GM12878 (cell line): ENCODE results near the gene LINC00632. TPM values are rescaled to one million over a fixed set of nuclear protein-coding genes. Genes with fewer than 3 reads are reported as not detected.

Experiments used
- ATAC-seq: fragments of 200-7000 bp; cut with Tn5 transposase; 3 replicates; pipeline ENCODE4 v1.9.1; 2020; ENCODE audit warnings: mild to moderate bottlenecking, moderate library complexity
- BruUV-seq: library from RNA; stranded (reverse); fragments of 400-500 nt; replicated peaks from 2 replicates; lab custom pipeline; 2021; lab: Mats Ljungman, UMichigan
- CTCF ChIA-PET: fragments of 300-600 bp; sonication (Branson Sonifier 250); formaldehyde crosslinking; extraction: SDS; loops from one replicate; lab custom pipeline; 2021; ENCODE audit warnings: inconsistent platforms; lab: Yijun Ruan, JAX
- POLR2A ChIA-PET: fragments of 350-600 bp; formaldehyde crosslinking; extraction: SDS; loops from one replicate; lab custom pipeline; 2021; ENCODE audit warnings: inconsistent platforms; lab: Charles Lee
- RAD21 ChIA-PET: fragments of 300-600 bp; sonication (Branson Sonifier 250); formaldehyde crosslinking; loops from one replicate; lab custom pipeline; 2023; ENCODE audit warnings: antibody characterized with exemption; ENCODE audit not compliant: unreplicated experiment; lab: Charles Lee
- SMC1A ChIA-PET: fragments of 300-600 bp; sonication (Branson Sonifier 250); formaldehyde crosslinking; loops from one replicate; lab custom pipeline; 2023; ENCODE audit not compliant: unreplicated experiment, uncharacterized antibody; lab: Charles Lee
- DNase-seq: peaks from one replicate; pipeline ENCODE4 v3.0.0-alpha.2; 2011; ENCODE audit warnings: low read depth, low spot score
- FAIRE-seq: peaks from 3 replicates; lab custom pipeline; 2011; peaks lifted over from hg19 to GRCh38; lab: Jason Lieb, UNC
- H2AFZ ChIP-seq: 2 replicates; pipeline ENCODE4 v1.6.0; 2011; ENCODE audit warnings: low read depth, low read length, control low read depth; ENCODE audit not compliant: control insufficient read depth
- H3K27ac ChIP-seq: 2 replicates; pipeline ENCODE4 v1.5.1; 2011; ENCODE audit warnings: control low read depth; ENCODE audit not compliant: control insufficient read depth, insufficient read depth
- H3K27me3 ChIP-seq, 2 experiments: replicated peaks in 1 of 2; 2 replicates each; pipeline versions ENCODE4 v1.6.0 to v1.6.1; 2011; ENCODE audit warnings: low read length in 1 of 2; ENCODE audit not compliant: control insufficient read depth in 2 of 2, insufficient read depth in 2 of 2
- H3K36me3 ChIP-seq, 2 experiments: 2 replicates each; pipeline ENCODE4 v1.5.1; 2011; ENCODE audit warnings: low read length in 1 of 2; ENCODE audit not compliant: control insufficient read depth in 2 of 2, insufficient read depth in 2 of 2
- H3K4me1 ChIP-seq: 2 replicates; pipeline ENCODE4 v1.6.1; 2011; ENCODE audit warnings: mild to moderate bottlenecking, low read length, moderate library complexity, mixed read lengths; ENCODE audit not compliant: control insufficient read depth, insufficient read depth
- H3K4me2 ChIP-seq: 2 replicates; pipeline ENCODE4 v1.6.0; 2011; ENCODE audit warnings: control low read depth; ENCODE audit not compliant: control insufficient read depth, insufficient read depth
- H3K4me3 ChIP-seq: fragments of 200-600 bp; sonication (generic); 2 replicates; pipeline ENCODE4 v1.5.1; 2016
- H3K79me2 ChIP-seq: 2 replicates; pipeline ENCODE4 v1.6.0; 2011; ENCODE audit warnings: low read length; ENCODE audit not compliant: control insufficient read depth, insufficient read depth
- H3K9ac ChIP-seq: 2 replicates; pipeline ENCODE4 v1.8.0; 2011; ENCODE audit warnings: low read length, control low read depth, mixed read lengths; ENCODE audit not compliant: control insufficient read depth, insufficient read depth
- H3K9me3 ChIP-seq: replicated peaks from 3 replicates; pipeline ENCODE4 v1.5.1; 2011; ENCODE audit warnings: mild to moderate bottlenecking, low read length; ENCODE audit not compliant: control insufficient read depth, insufficient read depth
- H4K20me1 ChIP-seq: 2 replicates; pipeline ENCODE4 v1.6.0; 2011; ENCODE audit not compliant: control insufficient read depth, insufficient read depth
- CTCF ChIP-seq, 3 experiments: IDR thresholded peaks in 2 of 3; conservative IDR thresholded peaks in 1 of 3; 2 replicates each; pipeline ENCODE4 v1.5.1; 2011; ENCODE audit warnings: low read depth in 3 of 3, low read length in 3 of 3, mild to moderate bottlenecking in 3 of 3, control low read depth in 2 of 3, moderate library complexity in 2 of 3, inconsistent platforms in 1 of 3, mixed read lengths in 1 of 3; ENCODE audit not compliant: control insufficient read depth in 2 of 3, insufficient read depth in 1 of 3; ENCODE audit errors: extremely low read depth in 1 of 3
- MLLT1 ChIP-seq: fragments of 450-650 bp; IDR thresholded peaks from 2 replicates; pipeline ENCODE4 v1.6.1; 2016; ENCODE audit warnings: mild to moderate bottlenecking
- PML ChIP-seq: IDR thresholded peaks from 2 replicates; pipeline ENCODE4 v1.6.1; 2012; ENCODE audit warnings: low read length, inconsistent platforms
- RAD21 ChIP-seq: IDR thresholded peaks from 2 replicates; pipeline ENCODE4 v1.6.1; 2011; ENCODE audit warnings: mild to moderate bottlenecking, low read depth, low read length, moderate library complexity; ENCODE audit not compliant: insufficient read depth
- RCOR1 ChIP-seq: conservative IDR thresholded peaks from 2 replicates; pipeline ENCODE4 v1.6.1; 2012; ENCODE audit warnings: low read depth, low read length, improper control_type of control experiment
- SMC3 ChIP-seq: IDR thresholded peaks from 2 replicates; pipeline ENCODE4 v1.6.1; 2011; ENCODE audit warnings: low read length, improper control_type of control experiment, borderline replicate concordance
- ZNF687 ChIP-seq: fragments of 450-650 bp; IDR thresholded peaks from 2 replicates; pipeline ENCODE4 v1.6.1; 2017; ENCODE audit warnings: mild to moderate bottlenecking, moderate library complexity
- WGBS: methylation state at CpG from one replicate; pipeline ENCODE4 v1.1.6; 2016; ENCODE audit warnings: low lambda C conversion rate; ENCODE audit not compliant: insufficient replicate concordance, insufficient coverage; ENCODE audit errors: missing lambda C conversion rate; 5-methylcytosine and 5-hydroxymethylcytosine counted together
- in situ Hi-C: fragments of 300-500 bp; cut with MboI; formaldehyde crosslinking; loops from 9 replicates; pipeline ENCODE4 v1.14.3; 2018; ENCODE audit warnings: mixed read lengths
- intact Hi-C: fragments of 100-400 bp; cut with micrococcal nuclease; formaldehyde crosslinking; loops from one replicate; pipeline ENCODE4 v1.14.2; 2022; ENCODE audit not compliant: unreplicated experiment
- polyA plus RNA-seq, 11 experiments: library from polyadenylated mRNA; depleted of rRNA in 4 of 11; unstranded in 6 of 11; stranded (reverse) in 5 of 11; fragments of >200 nt; fragmentation: Nextera tagmentation in 4 of 11; fragmentation: Illumina TruSeq in 1 of 11; extraction: Ambion mirVana in 4 of 11; extraction: Trizol in 1 of 11; gene quantifications; 1 replicate in 1 of 11; 2 replicates in 10 of 11; pipeline versions ENCODE4 v1.2.1 to v1.2.3, GENCODE V29; 2011 to 2016; ENCODE audit warnings: inconsistent platforms in 2 of 11, missing spikeins in 2 of 11, low read depth in 1 of 11
- total RNA-seq, 4 experiments: library from RNA; depleted of rRNA in 3 of 4; stranded (reverse); fragments of >200 nt in 3 of 4; fragmentation: Illumina TruSeq in 1 of 4; extraction: Trizol in 1 of 4; gene quantifications; 2 replicates each; pipeline versions ENCODE4 v1.2.1 to v1.2.3, GENCODE V29; 2013 to 2021

Gene LINC00632
- total and polyA plus RNA-seq, 10 of the 15 experiments (the other 5 are each of a cell fraction or from before 2014, with no cell fraction given) = 0.26 to 0.50 TPM; not detected in 8

- TF ChIP-seq MLLT1 = no peak
- no peak for TF ChIP-seq ZNF687
- TF ChIP-seq PML = no peak
These were observed 55.7 kb downstream of the LINC00632 start (continued) for GRCh38 chrX:140765043-140765784.

GRCh38 chrX:140766024-140766611, 56.6 kb downstream of the LINC00632 start:
- ChIA-PET RAD21 (interaction anchor here (2.4 kb wide), 1 partner anchor 513 kb away, joined by 8 read pairs; no protein-coding TSS in a partner anchor), SMC1A (interaction anchor here (0.8 to 3.2 kb wide), 8 partner anchors 10 to 1841 kb away, joined by 3 to 13 read pairs (median 4); no protein-coding TSS in a partner anchor), POLR2A (no interaction called here), CTCF (interaction anchor here (0.9 to 4.4 kb wide), 15 partner anchors 10 to 515 kb away, joined by 3 to 45 read pairs (median 5); no protein-coding TSS in a partner anchor)
- 0% methylated on average over 8 of the region's 8 CpGs for WGBS
- peak; percentile 63 for ATAC-seq
- no peak for DNase-seq
- in situ Hi-C loops (no loop called here), intact Hi-C loops (loop anchor here (2.0 kb wide), 1 partner anchor 513 kb away; no protein-coding TSS in a partner anchor)
- H3K9ac ChIP-seq = no peak overlapping the region
- no peaks in the 10 kb centered on the region for H3K36me3 ChIP-seq
- H4K20me1 ChIP-seq = no peaks in the 10 kb centered on the region
- BruUV-seq = no TSS peak
- H3K27ac ChIP-seq = no peak overlapping the region
- peak; percentile 49; the same call in 1 of the 2 replicates for TF ChIP-seq SMC3
- no peak for TF ChIP-seq RCOR1
- peak; percentile 77 to 86 (median 84) for TF ChIP-seq CTCF (IDR thresholded peaks at IDR 0.05 in 2 of 3, conservative IDR thresholded peaks at IDR 0.05 in 1 of 3; ENCODE audit: control insufficient read depth in 2 of 3, extremely low read depth in 1 of 3, insufficient read depth in 1 of 3, low read depth in 3 of 3, low read length in 3 of 3)
- TF ChIP-seq RAD21 = peak; percentile 72
- no peaks in the 10 kb centered on the region for H3K27me3 ChIP-seq
- H3K4me3 ChIP-seq = no peak overlapping the region
- H2AFZ ChIP-seq = no peak overlapping the region
- FAIRE-seq = peak; percentile 84
- no peaks in the 10 kb centered on the region for H3K4me1 ChIP-seq
- no peak overlapping the region for H3K4me2 ChIP-seq
- H3K79me2 ChIP-seq = no peaks in the 10 kb centered on the region
- H3K9me3 ChIP-seq = no peaks in the 10 kb centered on the region
